H1 (cell line): Measurements from ENCODE around the gene MEIS3. TPM values are rescaled to one million over a fixed set of nuclear protein-coding genes. Genes with fewer than 3 reads are reported as not detected.

Source experiments
- CBX5 ChIP-seq: fragments of 300-800, 300-1000 bp; sonication (generic); IDR thresholded peaks from 2 replicates; pipeline ENCODE4 v1.7.1; 2016; ENCODE audit warnings: antibody characterized with exemption, low read length, low read depth
- CTBP2 ChIP-seq: IDR thresholded peaks from 2 replicates; pipeline ENCODE4 v1.7.0; 2011; ENCODE audit warnings: borderline replicate concordance, mild to moderate bottlenecking, moderate library complexity, mixed read lengths, low read length; ENCODE audit not compliant: insufficient read depth, insufficient read length
- GTF2F1 ChIP-seq: IDR thresholded peaks from 2 replicates; pipeline ENCODE4 v1.6.1; 2012; ENCODE audit warnings: low read depth, low read length, improper control_type of control experiment, borderline replicate concordance
- KDM5A ChIP-seq: fragments of 200-600 bp; IDR thresholded peaks from 2 replicates; pipeline ENCODE4 v1.7.1; 2012; ENCODE audit warnings: mild to moderate bottlenecking, low read length, inconsistent platforms, mixed read lengths
- SP1 ChIP-seq: IDR thresholded peaks from 2 replicates; pipeline ENCODE4 v1.6.1; 2011; ENCODE audit warnings: low read depth, low read length
- SUZ12 ChIP-seq: fragments of 200-600 bp; sonication (generic); IDR thresholded peaks from 2 replicates; pipeline ENCODE4 v1.6.1; 2012; ENCODE audit warnings: mild to moderate bottlenecking, inconsistent platforms, low read length, moderate library complexity, mixed read lengths
- polyA plus RNA-seq, 7 experiments: library from polyadenylated mRNA; depleted of rRNA in 3 of 7; stranded (reverse) in 5 of 7; unstranded in 2 of 7; fragments of >200 nt in 5 of 7; fragments of 200-250 nt in 2 of 7; gene quantifications; 1 replicate in 5 of 7; 2 replicates in 1 of 7; 4 replicates in 1 of 7; pipeline versions ENCODE4 v1.2.1 to v1.2.3, GENCODE V29; 2011 to 2013; ENCODE audit warnings: missing spikeins in 2 of 7, mixed read lengths in 2 of 7
- total RNA-seq: library from RNA; stranded (reverse); fragmentation: NEBNext Ultra II Directional; extraction: Animal tissue kit (Norgen Biotek cat#: 25700); gene quantifications from 2 replicates; pipeline ENCODE4 v1.2.1, GENCODE V29; 2021

Gene MEIS3
- total and polyA plus RNA-seq, 2 of the 8 experiments (the other 6 are each of a cell fraction or from before 2014, with no cell fraction given): 24.5 to 28.2 TPM

DNA sequence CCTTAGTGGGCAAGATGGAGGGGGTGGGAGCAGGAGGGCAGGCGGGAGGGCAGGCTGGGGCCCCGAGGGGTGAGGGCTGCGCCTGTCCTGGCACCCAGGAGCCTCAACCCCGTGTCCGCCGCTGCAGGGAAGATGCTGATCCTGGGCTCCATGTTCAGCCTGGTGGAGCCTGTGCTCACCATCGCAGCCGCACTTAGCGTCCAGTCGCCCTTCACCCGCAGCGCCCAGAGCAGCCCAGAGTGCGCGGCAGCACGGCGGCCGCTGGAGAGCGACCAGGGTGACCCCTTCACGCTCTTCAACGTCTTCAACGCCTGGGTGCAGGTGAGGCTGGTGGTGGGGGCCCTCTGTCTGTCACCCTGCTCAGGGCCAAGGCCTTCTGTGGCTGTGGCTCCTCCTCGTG is 46.7 kb downstream of the MEIS3 start (continued):
- TF ChIP-seq GTF2F1 (no peak), CBX5 (no peak), KDM5A (no peak), CTBP2 (no peak), SP1 (no peak), SUZ12 (no peak)
- TF ChIP-seq, all 59 proteins: peak for 0
